COLO829 (cell line): ENCODE measurements around the gene RTF1.
A peak's percentile ranks its signal among the peaks of the same experiment; 100 is the strongest.
"Not testable (repeated sequence)": the region's sequence is repeated elsewhere in the genome, so short reads cannot be mapped to it uniquely, and the experiment has no call there.

Source experiments
- DNase-seq: peaks from one replicate; pipeline ENCODE4 v3.0.0; 2012; ENCODE audit warnings: low spot score

Gene RTF1

DNA sequence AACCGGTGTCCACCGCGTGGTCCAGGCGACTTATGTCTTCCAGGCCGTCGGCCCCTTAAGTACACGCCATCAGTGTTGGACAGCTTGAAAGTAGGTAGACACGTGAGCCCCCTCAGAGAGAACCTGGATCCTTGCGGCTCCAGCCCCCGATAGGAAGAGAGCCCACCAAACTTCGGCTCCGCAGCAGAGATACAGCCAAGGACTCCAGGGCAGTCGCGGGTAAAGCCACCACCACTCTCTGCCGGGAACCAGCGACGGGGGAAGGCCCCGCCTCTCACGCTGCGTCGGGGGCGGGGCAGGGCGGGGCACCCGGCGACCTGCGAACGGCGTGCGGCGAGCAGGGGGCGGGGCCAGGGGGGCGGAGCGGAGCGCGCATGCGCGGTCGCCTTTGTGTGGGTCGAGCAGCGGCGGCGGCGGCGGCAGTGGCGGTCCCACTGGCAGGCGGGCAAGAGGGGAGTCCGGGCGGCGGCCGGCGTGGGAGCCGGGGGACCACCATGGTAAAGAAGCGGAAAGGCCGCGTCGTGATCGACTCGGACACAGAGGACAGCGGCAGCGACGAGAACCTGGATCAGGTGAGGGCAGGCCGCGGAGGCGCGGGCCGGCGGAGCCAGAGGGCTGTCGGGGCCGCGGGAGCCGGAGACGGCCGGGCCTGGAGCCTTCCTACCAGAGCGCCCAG lies at the start of gene RTF1:
TSS of gene RTF1 (plus strand) at position 354 of the 676 bp plus-strand sequence. CDS start at position 375, 21 bp downstream.
- peak; percentile 73 for DNase-seq

DNA sequence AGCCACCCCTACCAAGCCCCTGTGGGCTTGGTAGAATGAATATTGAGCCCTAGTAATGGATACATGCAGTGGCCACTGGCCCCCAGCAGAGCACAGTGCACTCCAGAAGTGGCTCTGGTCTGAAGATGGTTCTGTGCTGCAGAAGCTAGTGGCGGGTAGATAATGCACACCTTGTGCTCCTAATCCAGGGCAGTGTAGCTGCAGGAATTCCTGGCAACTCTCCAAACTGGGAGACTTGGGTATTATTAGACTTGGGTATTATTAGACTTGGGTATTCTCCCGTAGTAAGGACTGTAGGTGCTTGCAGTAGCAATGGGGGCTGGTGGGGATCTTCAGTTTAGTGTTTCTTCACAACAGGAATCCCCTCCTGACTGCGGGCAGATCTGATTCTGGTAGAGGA lies 49.5 kb upstream of the RTF1 start:
- no peak for DNase-seq

DNA sequence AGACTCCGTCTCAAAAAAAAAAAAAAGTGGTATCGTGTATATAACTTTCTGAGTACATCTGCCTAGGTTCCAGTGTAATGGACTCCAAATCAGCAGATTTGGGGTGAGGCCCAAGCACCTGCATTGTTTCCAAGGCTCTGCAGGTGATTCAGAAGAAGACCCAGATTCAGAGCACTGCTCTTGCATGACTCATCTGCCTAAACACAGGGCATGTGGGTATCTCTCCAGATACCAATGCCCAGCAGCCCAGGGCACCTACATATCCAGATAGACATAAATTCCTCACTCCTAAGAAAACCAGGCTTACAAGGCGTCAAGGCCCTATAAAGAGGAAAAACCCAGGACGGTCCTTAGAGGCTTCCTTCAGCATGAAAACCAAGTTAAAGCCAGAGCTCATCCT lies 38.9 kb upstream of the RTF1 start:
- no peak for DNase-seq

DNA sequence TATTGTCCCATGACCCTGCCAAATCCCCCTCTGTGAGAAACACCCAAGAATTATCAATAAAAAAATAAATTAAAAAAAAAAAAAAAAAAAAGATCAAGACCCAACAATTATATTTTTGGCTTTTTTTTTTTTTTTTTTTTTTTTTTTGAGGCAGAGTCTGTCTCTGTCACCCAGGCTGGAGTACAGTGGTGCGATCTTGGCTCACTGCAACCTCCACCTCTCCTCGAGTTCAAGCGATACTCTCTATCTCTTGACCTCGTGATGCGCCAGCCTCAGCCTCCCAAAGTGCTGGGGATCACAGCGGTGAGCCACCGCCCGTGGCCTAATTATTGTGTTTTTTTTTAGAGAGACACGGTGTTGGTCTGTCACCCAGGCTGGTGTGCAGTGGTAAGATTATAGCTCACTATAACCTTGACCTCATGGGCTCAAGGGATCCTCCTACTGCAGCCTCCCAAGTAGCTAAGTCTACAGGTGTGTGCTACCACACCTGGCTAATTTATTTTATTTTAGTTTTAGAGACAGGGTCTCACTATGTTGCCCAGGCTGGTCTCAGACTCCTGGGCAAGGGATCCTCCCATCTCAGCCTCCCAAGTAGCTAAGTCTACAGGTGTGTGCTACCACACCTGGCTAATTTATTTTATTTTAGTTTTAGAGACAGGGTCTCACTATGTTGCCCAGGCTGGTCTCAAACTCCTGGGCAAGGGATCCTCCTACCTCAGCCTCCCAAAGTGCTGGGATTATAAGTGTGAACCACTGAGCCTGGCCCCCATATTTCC lies 32.7 kb upstream of the RTF1 start:
- not testable (repeated sequence) for DNase-seq

DNA sequence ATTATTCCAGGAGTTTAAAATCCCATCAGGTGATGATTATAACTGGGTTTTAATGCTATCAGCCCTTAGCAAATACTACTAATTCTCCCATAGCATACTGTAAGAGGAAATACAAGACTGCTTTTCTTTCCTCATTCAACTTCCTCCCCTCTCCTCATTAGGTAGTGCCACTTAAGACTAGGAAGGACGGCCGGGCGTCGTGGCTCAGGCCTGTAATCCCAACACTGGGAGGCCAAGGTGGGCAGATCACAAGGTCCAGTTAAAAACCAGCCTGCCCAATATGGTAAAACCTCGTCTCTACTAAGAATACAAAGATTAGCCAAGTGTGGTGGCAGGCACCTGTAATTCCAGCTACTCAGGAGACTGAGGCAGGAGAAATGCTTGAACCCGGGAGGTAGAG lies 29.2 kb upstream of the RTF1 start:
- DNase-seq, result no peak

DNA sequence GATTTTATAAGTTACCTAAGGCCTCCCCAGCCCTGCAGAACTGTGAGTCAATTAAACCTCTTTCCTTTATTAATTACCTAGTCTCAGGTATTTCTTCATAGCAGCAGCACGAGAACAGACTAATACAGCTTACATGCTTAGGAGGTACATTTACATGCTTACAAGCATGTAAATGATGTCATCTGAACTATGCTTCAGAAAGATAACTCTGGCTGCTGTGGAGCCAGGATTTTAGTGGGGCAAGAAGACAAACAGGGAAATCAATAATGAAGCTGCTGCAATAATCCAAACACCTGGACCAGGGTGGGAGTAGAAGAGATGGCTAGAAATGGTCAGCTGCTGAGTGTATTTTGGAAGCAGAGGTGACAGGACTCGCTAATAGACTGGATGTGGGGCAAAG lies 24.2 kb upstream of the RTF1 start:
- DNase-seq, result no peak

DNA sequence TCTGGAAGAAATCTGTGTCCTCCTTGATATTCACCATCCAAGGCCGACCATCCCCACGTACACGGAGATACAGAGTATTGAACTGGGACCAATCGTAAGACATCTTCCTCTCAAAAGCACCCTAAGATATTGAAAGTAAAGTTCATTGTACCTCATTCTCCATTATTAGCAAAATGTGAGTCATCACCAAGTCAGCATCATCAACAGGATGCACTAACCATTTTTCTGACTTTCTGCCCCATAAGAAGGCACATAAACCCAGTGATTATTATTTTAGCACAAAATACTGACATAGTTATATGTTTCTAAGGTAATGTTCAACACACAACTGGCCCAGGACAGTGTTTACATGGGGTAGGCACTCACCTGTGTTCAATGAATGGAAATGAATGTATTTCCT lies 22.0 kb upstream of the RTF1 start:
- no peak for DNase-seq

DNA sequence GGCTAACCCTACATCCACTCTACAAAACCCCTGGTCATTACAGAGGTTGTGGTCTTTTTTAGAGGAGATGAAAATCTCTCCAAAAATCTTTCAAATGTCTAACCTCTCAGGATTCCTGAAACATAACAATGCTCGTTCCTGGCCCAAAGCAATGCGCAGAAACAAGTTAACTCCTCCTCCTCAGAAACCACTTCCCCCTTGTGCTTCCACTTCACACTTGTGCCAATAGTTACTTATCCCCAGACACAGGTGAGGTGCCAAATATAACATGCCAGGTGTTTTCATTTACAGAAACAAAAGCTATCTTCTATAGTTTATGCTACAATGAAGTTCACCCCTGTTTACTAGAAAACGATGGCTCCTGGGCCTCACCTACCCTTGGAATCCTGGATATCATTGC lies 20.8 kb upstream of the RTF1 start:
- DNase-seq, result no peak

DNA sequence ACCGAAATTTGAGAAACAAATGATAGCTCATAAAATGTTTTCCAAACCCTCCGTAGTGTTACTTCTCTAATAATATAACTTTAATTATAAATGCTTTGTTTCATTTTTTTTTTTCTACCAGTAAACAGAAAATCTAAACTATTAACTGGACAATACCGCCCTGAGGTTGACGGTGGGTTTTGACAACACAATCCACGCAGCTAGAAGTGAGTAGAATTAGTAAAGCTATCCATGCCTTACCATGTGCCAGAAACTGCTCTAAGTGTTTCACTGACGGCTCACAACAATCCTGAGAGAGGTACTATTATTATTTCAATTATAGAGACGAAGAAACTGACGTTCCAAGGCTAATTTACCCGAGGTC lies 15.0 kb upstream of the RTF1 start:
- no peak for DNase-seq

DNA sequence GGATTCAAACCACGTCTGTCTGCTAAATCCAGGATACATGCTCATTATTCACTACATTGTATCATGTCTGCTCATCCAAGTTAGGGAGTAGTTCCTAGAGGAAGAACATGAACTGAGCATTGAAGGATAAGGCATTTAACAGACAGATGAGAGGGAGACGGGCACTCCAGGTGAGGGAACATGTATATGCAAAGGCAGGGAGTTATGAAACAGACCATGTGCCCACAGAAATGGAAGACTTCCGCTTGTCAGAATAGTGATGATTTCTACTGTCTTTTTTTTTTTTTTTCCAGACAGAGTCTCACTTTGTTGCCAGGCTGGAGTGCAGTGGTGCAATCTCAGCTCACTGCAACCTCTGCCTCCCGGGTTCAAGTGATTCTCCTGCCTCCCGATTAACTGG lies 9.6 kb upstream of the RTF1 start:
- no peak for DNase-seq

DNA sequence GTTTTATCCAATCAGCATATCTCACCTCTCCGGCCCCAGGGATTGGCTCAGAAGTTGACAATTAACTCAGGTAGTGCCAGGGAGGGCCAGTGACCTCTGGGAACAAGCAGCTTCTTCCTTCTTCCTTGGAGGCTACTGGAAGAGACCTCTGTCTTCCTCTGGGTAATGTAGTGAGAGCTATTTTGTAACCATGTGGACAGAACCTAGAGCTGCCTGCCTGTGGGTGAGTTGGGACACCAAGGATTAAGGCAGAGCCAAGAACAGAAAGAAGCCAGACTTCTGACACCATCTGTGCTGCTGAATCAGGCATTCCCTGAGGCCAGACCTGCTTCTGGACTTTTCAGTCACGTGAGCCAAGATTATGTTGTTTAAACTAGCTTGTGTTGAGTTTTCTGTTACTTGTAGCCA lies 8.7 kb upstream of the RTF1 start:
- DNase-seq, result no peak

DNA sequence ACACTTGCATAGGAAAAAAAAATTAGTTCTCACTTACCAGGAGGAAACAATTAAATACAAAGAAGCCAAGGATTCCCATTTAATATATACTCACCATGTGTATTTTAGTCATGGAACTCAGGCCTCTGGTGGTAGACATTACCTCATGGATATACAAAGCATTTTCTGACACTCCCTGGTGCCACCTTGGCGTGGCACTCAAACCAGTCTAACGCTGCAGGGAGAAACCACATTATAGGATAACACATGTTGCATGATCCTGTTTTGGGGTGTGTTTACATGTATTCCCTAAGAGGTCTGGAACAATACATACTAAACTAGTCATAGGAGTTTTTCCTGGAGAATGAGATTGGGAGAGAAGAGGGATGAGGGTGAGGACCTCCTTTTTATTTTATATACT lies 5.9 kb upstream of the RTF1 start:
- no peak for DNase-seq

DNA sequence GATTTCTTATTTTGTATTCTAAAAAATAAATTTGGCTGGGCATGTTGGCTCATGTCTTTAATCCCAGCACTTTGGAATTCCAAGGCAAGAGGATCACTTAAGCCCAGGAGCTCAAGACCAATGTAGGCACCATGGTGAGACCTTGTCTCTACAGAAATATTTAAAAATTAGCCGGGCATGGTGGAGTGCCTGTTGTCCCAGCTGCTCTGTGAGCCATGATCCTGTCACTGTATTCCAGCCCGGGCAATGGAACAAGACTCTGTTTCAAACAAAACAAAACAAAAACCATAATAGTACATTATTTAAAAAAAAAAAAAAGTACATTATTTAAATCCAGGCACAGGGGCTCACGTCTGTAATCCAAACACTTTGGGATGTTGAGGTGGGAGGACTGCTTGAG lies 5.5 kb upstream of the RTF1 start:
- no peak for DNase-seq

DNA sequence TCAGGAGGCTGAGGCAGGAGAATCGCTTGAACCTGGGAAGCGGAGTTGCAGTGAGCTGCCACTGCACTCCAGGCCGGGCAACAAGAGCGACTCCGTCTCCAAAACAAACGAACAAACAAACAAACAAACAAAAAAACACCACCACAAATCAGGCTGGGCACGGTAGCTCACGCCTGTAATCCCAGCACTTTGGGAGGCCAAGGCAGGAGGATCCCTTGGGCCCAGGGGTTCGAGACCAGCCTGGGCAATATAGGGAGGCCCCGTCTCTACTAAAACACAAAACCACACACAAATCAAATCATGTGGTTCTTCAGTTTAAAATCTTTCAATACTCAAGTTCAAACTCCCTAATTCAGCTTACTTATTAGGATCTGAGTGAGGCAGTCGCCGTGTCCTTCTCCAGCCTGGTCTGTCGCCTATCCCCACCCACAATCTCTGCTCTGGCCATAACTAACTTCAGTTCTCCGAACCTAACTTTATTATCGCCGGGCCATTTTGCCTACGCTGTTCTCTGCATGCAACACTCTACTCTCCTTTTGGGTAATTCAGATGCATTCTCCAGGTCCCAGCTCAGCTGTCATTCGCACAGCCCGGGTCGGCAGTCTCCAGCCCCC lies 660 bp upstream of the RTF1 start:
- no peak for DNase-seq

DNA sequence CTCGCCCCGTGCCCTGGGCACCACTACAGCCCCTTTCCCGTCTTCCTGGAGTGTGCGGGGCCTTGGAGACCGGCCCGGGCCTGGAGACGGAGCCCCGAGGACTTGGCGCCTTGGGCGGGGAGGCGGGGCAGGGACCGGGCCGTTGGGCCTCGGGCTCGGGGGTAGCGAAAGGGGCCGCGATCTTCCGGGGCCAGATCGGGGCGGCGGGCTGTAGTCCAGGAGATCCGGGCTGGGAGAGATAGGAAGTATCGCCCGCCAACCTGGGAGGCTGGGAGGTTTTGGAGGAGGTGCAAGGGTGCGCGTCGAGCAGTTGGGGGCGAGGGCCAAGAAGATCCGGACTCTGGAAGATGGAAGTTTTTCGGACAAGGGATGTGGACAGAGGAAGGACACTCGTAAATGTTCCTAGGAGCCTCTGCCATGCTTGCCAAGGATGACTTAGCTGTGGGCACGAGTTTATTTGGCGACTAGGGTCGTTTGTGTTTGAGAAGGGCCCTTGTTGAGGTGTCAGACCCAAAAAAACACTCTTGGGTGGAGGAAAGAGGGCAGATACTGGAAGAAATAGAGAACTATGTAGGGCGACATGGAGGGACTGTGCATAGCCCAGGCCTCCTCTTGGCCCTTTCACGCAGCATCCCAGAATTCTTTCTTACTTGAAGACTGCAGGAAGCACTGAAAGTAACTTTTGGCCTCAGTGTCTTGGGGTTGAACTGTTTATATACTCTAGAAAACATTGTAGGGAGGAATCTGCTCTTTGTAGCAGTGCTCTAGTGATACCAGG lies 712 bp downstream of the RTF1 start:
- DNase-seq, result no peak

DNA sequence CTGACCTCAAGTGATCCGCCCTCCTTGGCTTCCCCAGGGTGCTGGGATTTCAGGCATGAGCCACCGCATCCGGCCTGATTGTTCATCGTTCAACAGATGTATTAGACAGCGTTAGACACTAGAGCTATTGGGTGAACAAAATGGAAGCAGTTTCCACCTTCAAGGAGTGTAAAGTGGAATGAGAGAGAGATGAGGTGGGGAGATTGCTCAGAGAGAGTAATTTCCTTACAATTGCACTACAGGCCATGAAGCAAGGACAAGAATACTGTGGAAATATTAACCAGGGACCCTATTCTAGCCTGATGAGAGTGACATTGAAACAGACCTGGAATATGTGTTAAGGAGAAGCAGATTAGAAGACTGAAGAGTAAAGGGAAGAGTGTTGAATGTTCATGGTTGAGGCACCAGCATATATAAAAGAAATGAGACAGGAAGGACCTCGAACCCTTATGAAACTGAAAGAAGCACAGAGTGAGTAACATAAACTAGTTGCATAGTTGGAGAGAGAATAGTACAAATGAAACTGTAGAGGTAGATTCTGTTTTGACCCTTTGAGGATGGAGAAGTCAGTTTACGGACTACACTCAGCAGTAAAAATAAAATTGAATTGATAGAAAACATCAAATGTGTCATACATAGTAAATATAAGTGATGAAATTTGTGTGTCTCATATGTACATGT lies 7.2 kb downstream of the RTF1 start:
- no peak for DNase-seq

DNA sequence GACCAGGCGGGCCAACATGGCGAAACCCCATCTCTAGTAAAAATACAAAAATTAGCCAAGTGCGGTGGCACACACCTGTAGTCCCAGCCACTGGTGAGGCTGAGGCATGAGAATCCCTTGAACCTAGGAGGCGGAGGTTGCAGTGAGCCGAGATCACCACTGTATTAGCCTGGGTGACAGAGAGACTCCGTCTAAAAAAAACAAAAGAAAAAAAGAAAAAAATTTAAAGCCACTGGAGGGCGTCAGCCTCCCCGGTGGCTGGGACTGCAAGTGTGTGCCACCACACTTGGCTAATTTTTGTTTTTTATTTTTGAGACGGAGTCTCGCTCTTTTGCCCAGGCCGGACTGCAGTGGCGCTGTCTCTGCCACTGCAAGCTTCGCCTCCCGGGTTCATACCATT lies 7.9 kb downstream of the RTF1 start:
- no peak for DNase-seq

DNA sequence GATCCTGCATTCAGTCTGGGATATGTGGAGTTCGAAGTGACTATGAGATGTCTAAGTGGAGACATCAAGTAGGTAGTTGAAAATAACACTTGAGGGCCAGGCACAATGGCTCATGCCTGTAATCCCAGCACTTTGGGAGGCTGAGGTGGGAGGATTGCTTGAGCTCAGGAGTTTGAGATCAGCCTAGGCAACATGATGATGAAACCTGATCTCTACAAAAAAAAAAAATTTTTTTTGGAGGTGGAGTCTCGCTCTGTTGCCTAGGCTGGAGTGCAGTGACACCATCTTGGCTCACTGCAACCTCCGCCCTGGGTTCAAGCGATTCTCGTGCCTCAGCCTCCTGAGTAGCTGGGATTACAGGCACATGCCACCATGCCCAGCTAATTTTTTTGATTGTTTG lies 9.0 kb downstream of the RTF1 start:
- DNase-seq, result not testable (repeated sequence)

DNA sequence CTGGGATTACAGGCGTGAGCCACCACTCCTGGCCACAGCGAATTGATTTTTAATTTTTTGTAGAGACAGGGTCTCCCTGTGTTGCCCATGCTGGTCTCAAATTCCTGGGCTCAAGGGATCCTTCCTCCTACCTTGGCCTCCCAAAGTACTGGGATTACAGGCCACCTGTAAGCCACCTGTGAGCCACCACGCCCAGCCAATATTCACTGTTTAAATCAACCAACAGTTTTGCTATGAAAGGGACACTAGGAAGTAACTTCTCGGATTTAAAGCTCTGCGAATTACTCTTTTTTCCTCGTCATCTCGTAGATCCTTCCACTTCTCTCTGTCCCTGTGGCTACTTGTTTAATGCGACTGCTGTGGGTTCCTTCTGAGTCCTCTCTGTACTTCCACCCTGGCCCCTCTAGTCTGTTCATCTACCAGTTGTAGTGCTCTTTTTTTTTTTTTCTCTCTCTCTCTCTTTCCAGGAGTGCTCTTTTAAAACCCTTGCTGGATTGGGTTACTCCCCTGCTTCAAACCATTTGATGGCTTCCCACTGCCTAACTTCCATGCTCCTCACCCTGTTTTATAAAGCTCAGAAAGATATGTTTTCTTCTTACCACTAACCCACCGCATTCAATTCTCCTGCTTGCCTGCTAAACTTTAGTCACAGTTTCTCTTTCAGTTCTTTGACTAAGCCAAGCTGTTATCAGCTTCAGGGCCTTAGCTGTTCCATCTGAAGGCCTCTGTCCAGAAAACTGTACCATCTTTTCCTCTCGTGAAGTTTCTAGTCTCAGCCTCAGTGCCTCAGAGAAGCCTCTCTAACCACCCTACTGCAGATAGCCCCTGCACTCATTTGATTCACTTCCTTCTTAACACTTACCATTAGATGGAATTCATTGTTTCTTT lies 12.4 kb downstream of the RTF1 start:
- DNase-seq, result no peak

DNA sequence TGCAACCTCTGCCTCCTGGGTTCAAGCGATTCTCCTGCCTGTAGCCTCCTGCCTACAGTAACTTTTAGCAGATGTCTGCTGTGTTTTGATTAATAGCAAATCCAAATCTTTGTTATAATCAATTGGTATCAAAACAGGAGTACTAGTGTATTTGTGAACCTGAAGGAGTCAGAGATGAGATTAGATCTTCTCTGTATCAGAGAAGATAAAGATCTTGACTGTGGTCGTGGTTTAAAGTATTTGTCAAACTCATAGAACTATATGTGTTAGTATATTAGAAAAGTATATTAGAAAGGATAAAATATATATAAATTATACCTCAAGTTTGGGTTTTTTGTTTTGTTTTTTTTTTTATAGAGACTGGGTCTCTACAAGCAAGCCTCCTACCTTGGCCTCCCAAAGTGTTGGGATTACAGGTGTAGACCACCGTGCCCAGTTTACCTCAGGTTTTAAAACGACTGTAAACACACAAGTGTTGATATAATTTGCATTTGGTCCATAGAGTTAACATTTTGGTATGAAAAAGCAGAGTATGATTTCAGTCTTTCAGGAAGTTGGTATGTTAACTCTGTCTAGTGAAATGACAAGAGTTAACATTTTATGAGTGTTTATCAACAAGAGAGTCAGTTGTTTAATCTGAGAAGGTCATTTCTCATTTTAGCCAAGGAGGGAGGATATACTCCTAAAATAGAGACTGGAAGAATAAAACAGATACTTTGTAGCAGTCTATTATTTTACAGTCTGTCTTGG lies 18.3 kb downstream of the RTF1 start:
- no peak for DNase-seq
